SU-DHL-6 (cell line): ENCODE data around the gene DNAJC15.

Source experiments
- H2AFZ ChIP-seq: fragments of 200-600 bp; sonication (generic); 2 replicates; pipeline ENCODE4 v1.6.1; 2014; ENCODE audit warnings: low read depth, mild to moderate bottlenecking, moderate library complexity, mixed read lengths, antibody characterized with exemption, low read length; ENCODE audit not compliant: severe bottlenecking
- H3F3A ChIP-seq: fragments of 200-600 bp; shearing (Covaris generic); 2 replicates; pipeline ENCODE4 v1.6.0; 2016; ENCODE audit warnings: antibody characterized with exemption, mild to moderate bottlenecking; ENCODE audit not compliant: insufficient read depth
- H3K27ac ChIP-seq: fragments of 200-600 bp; sonication (generic); 2 replicates; pipeline ENCODE4 v1.5.1; 2016; ENCODE audit warnings: low read depth, mild to moderate bottlenecking, low read length, moderate library complexity, mixed read lengths
- H3K27me3 ChIP-seq: fragments of 200-600 bp; sonication (generic), shearing (Covaris generic); 2 replicates; pipeline ENCODE4 v1.6.0; 2014; ENCODE audit warnings: mild to moderate bottlenecking, low read length
- H3K36me3 ChIP-seq: fragments of 200-600 bp; sonication (generic); 2 replicates; pipeline ENCODE4 v1.6.1; 2014; ENCODE audit warnings: mild to moderate bottlenecking, low read length, mixed read lengths
- H3K4me2 ChIP-seq: fragments of 300-600, 200-600 bp; shearing (Covaris generic), sonication (generic); 2 replicates; pipeline ENCODE4 v1.6.0; 2014; ENCODE audit warnings: low read length, low read depth, mild to moderate bottlenecking; ENCODE audit not compliant: poor library complexity, severe bottlenecking
- H3K4me3 ChIP-seq: fragments of 200-600 bp; sonication (generic); 2 replicates; pipeline ENCODE4 v1.5.1; 2014; ENCODE audit warnings: antibody characterized with exemption, low read length, mild to moderate bottlenecking, mixed read lengths; ENCODE audit not compliant: insufficient read depth, poor library complexity, severe bottlenecking
- H3K79me2 ChIP-seq: fragments of 200-600 bp; sonication (generic); 2 replicates; pipeline ENCODE4 v1.6.1; 2014; ENCODE audit warnings: mild to moderate bottlenecking, low read length, moderate library complexity; ENCODE audit not compliant: insufficient read depth
- H3K9ac ChIP-seq: fragments of 200-600 bp; sonication (generic); 2 replicates; pipeline ENCODE4 v1.7.0; 2014; ENCODE audit warnings: mild to moderate bottlenecking, low read length
- H3K9me2 ChIP-seq: fragments of 200-600 bp; sonication (generic); replicated peaks from 2 replicates; pipeline ENCODE4 v1.6.1; 2014; ENCODE audit warnings: low read length; ENCODE audit not compliant: insufficient read depth
- H3K9me3 ChIP-seq: fragments of 200-600 bp; sonication (generic); 2 replicates; pipeline ENCODE4 v1.6.1; 2014; ENCODE audit warnings: low read length, mixed read lengths; ENCODE audit not compliant: insufficient read depth
- H4K20me1 ChIP-seq: fragments of 200-600 bp; sonication (generic); 2 replicates; pipeline ENCODE4 v1.6.1; 2014; ENCODE audit warnings: low read depth, mild to moderate bottlenecking, antibody characterized with exemption, low read length, moderate library complexity, mixed read lengths
- CTCF ChIP-seq: fragments of 200-600 bp; sonication (generic); IDR thresholded peaks from one replicate; pipeline ENCODE4 v1.5.1; 2017; ENCODE audit warnings: antibody characterized with exemption, mild to moderate bottlenecking, low read length, moderate library complexity; ENCODE audit not compliant: insufficient read depth, poor library complexity, severe bottlenecking
- EZH2phosphoT487 ChIP-seq: fragments of 200-600 bp; sonication (generic), shearing (Covaris generic); conservative IDR thresholded peaks from 2 replicates; pipeline ENCODE4 v1.6.1; 2018; ENCODE audit warnings: mild to moderate bottlenecking, antibody characterized with exemption, low read length, moderate library complexity, mixed read lengths

Gene DNAJC15

GRCh38 chr13:43150369-43151207 is 127.2 kb downstream of the DNAJC15 start:
- no peak overlapping the region for H3K9ac ChIP-seq
- no peak overlapping the region for H3K4me3 ChIP-seq
- no peak overlapping the region for H2AFZ ChIP-seq
- no peaks in the 10 kb centered on the region for H3K79me2 ChIP-seq
- H3K9me2 ChIP-seq, result no peaks in the 10 kb centered on the region
- no peak for TF ChIP-seq CTCF
- no peak for TF ChIP-seq EZH2phosphoT487
- H4K20me1 ChIP-seq, result no peaks in the 10 kb centered on the region
- H3F3A ChIP-seq, result no peaks in the 10 kb centered on the region
- H3K27me3 ChIP-seq, result no peaks in the 10 kb centered on the region
- no peak overlapping the region for H3K4me2 ChIP-seq
- H3K9me3 ChIP-seq, result no peaks in the 10 kb centered on the region
- H3K36me3 ChIP-seq, result no peaks in the 10 kb centered on the region
- H3K27ac ChIP-seq, result no peak overlapping the region

GRCh38 chr13:43153436-43154090 is 130.2 kb downstream of the DNAJC15 start:
- no peak overlapping the region for H3K9ac ChIP-seq
- no peaks in the 10 kb centered on the region for H3K36me3 ChIP-seq
- TF ChIP-seq CTCF (no peak), EZH2phosphoT487 (no peak)
- no peaks in the 10 kb centered on the region for H3K9me3 ChIP-seq
- H3K27ac ChIP-seq, result no peak overlapping the region
- H4K20me1 ChIP-seq, result no peaks in the 10 kb centered on the region
- no peak overlapping the region for H3K4me2 ChIP-seq
- H2AFZ ChIP-seq, result no peak overlapping the region
- no peaks in the 10 kb centered on the region for H3K79me2 ChIP-seq
- H3K9me2 ChIP-seq, result no peaks in the 10 kb centered on the region
- no peaks in the 10 kb centered on the region for H3F3A ChIP-seq
- no peaks in the 10 kb centered on the region for H3K27me3 ChIP-seq
- H3K4me3 ChIP-seq, result no peak overlapping the region

GRCh38 chr13:43154156-43154651 is 130.8 kb downstream of the DNAJC15 start:
- H3K27ac ChIP-seq, result no peak overlapping the region
- no peaks in the 10 kb centered on the region for H3F3A ChIP-seq
- H3K4me2 ChIP-seq, result no peak overlapping the region
- no peaks in the 10 kb centered on the region for H4K20me1 ChIP-seq
- no peak overlapping the region for H2AFZ ChIP-seq
- H3K9me2 ChIP-seq, result no peaks in the 10 kb centered on the region
- no peak overlapping the region for H3K9ac ChIP-seq
- H3K9me3 ChIP-seq, result no peaks in the 10 kb centered on the region
- TF ChIP-seq EZH2phosphoT487, result no peak
- TF ChIP-seq CTCF, result no peak
- H3K4me3 ChIP-seq, result no peak overlapping the region
- no peaks in the 10 kb centered on the region for H3K79me2 ChIP-seq
- H3K27me3 ChIP-seq, result no peaks in the 10 kb centered on the region
- no peaks in the 10 kb centered on the region for H3K36me3 ChIP-seq
